Retina (tissue), 1 donor: Measurements from ENCODE around the gene SPZ1.
"Not testable (repeated sequence)": the region's sequence is repeated elsewhere in the genome, so short reads cannot be mapped to it uniquely, and the experiment has no call there.

Experiments used
- DNase-seq: peaks from one replicate; pipeline ENCODE4 v3.0.0-alpha.2; 2016

Gene SPZ1

DNA sequence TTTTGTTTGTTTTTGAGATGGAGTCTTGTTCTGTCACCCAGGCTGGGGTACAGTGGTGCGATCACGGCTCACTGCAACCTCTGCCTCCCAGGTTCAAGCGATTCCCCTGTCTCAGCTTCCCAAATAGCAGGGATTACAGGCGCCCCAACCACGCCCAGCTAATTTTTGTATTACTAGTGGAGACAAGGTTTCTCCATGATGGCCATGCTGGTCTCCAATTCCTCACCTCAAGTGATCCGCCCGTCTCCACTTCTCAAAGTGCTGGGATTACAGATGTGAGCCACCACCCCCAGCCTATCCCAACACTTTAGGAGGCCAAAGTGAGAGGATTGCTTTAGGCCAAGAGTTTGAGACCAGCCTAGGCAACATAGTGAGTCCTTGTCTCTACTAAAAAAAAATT is 19.3 kb downstream of the SPZ1 start:
- DNase-seq = no peak

DNA sequence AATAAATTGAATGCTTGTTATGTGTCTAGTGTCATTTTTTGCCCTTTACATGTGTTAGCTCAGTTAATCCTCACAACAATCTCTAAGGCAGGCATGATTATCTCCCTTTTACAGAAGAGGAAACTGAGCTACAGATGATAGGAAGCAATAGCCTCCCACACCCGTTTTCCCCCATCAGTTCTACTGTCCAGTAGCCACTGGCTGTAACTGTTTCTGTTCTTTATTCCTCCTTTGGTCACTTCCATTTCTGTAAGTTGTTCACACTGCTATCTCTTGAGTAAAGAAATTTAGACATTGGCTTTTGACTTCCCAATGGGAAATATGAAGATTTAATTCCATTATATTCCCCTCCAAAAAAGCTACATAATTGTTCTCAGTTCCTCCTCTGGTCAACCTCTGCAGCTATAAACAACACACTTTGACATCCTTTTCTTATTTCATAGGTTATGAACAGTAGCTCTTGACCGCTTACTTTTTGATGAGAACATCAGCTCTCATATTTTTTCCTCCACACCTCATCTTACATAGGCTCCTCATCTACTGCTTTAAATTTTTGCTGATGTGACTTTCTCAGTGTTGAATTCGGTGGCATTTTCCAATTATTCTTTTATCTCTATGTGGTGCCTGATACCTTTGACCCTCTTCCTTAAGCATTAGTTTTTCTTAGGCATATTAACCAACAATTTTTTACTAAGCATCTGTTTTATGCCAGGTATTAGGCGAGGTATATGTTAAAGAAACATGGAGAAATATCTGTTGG is 21.4 kb downstream of the SPZ1 start:
- no peak for DNase-seq

DNA sequence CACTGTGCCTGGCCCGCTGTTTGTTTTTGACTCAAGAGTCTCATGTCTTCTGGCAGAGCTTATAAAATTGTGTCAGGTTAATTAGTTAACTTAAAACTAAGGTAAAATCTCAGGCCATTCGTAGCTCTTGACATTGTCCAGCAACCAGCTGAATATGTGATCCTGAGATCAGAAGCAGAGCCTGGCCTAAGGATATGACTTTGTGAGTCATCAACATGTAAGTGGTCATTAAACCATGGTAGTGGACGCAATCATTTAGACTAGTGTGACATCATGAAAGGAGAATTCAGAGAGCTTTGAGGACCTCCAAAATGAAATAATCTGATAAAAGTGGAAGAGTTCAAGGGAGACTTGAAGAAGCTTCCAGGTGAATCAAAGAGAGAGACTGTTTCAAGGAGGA is 23.3 kb downstream of the SPZ1 start:
- no peak for DNase-seq

DNA sequence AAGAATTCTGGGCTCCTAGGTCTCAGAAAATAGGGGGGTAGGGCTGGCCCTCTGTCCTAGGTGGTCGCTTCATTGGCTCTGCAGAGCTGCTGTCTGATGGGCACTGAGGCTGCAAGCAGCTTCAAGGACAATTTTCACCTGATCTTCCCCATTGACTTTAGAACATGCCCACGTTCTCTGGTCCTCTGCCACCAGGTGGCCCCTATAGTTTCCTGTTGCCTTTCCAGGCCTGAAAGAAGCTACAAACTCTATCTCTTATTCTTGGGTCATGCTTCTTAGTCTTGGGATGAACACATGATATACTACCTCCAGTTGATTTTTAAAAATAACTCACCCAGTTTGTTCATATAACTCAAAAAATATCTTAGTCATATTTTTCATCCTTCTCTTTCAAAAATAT is 26.3 kb downstream of the SPZ1 start:
- DNase-seq = no peak

DNA sequence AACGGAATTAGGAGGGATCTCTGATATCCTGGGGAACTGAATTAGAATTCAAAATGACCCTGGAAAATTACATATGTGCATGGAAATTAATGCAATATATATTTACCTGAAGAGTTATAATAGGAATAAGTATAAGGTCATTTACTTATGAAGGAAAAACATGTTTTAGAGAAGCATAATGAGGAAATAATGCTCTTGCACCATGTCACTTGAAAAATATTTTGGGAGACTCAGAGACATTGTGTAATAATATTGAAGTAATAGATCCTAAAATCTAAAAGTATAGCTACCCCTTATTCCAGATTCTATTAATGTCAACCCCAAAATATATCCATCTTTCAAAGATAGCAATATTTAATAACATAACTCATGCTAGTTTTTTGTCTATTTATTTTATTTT is 28.4 kb downstream of the SPZ1 start:
- DNase-seq = no peak

DNA sequence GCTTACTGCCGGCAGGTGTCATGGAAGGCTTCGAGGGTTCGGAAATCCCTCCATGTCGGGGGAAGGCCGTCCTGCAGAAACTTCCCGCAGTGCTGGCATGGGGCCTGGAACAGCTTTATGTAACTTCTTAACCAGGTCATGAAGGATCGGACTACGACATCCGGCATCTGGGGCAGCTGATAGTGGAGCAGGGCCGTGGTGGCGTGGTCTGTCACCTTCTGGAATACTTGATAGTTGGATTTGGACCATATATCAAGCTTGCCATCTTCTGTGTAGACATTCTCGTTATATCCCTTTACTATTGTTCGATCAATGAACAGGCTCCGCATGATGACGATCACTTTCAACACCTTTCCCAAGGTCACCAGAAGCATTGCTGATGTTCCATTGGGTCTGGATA is 31.2 kb downstream of the SPZ1 start:
- DNase-seq = not testable (repeated sequence)

DNA sequence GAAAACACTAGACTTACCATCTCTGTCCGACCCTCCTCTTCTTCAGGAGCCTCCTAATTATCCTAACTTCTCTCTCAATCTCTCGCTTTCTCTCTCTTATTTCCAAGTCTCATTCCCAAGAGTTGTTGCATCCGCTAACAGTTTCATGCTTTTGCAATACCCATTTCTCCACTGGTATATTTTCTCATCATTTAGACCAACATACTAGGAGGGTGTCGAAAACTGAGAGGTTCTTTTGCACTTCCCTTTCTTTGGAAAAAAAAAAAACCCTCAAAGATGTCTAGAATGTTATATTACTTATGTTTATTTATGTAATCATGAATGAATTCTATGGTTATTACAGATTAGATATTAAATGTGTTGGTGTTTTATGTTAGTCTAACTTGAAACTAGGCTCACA is 35.9 kb downstream of the SPZ1 start:
- DNase-seq = no peak

DNA sequence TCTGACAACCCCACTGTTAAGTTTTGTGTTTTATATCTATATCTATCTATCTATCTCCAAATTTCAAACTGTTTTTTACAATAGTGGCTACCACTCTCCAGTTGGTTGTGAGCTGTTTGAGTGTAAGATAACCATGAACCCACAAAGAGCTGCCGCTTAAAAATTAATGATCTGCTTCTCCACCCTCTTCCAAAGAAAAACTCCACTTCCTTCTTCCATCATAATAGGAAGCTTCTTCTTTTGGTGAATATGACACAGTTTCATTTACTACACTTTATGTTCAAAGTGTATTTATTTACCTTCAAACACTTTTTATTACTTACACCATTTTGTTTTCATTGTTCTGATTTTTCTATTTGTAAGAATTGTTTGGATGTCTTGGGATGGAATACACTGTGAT is 37.9 kb downstream of the SPZ1 start:
- no peak for DNase-seq

DNA sequence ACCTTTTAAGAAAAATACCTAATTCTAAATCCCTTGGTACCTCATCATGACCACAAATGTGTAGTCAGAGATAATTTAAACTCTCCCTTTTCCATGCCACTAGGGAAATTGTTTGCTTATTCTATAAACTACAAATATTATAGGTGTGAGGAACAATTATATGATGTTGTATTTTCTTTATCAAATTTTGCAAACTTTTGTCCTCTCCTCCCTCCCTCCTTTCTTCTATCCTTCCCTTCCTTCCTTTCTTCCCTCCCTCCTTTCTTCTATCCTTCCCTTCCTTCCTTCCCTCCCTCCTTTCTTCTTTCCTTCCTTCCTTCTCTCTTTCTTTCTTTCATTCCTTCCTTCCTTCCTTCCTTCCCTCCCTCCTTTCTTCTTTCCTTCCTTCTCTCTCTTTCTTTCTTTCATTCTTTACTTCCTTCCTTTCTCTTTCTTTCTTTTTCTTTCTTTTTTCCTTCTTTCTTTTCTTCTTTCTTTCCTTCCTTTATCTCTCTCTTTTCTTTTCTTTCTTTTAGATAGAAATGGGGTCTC is 41.2 kb downstream of the SPZ1 start:
- DNase-seq = no peak

DNA sequence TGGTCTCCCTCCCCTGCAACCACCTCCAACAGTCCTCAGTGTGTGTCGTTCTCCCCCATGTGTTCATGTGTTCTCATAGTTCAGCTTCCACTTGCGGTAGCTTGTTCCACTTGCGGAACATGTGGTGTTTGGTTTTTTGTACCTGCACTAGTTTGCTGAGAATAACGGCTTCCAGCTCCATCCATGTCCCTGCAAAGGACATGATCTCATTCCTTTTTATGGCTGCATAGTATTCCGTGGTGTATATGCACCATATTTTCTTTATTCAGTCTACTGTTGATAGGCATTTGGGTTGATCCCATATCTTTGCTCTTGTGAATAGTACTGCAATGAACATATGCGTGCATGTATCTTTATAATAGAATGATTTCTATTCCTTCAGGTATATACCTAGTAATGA is 45.1 kb downstream of the SPZ1 start:
- DNase-seq = no peak

DNA sequence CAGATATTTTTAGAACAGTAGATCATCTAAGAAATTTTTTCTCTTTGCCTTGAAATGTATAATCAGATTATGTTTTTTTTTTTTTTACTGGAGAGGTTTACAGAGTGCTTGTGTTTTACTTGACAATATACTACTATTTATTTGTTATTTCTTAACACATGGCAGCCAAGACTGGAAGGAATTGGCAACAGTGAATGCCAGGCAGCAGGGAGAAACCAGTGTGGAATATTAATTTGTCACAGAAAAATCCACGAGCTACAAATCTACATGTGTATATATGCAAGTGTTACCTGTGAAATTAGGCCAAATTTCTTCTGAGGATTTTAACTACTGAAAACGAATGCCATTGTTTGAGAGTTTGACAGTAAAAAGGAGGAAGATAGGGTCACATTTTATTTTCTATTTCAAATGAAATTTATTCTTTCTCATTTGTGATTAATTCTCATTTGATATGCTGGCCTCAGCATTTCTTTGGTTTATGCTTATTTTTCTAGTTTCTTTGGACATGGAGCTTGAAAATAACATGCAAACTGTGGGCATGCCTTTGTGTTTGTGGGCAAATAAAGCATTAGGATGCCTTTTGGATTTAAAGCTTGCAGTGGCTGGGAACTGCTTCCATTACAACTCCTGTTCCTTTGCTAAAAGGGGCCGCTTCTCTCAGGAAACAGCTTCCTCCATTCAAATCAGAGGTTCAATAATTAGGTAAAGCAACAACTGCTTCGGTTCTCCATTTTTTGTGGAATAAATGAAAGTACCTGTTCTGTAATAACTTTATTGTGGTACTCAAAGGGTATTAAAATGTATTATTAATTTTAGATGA is 49.1 kb downstream of the SPZ1 start:
- DNase-seq = no peak

DNA sequence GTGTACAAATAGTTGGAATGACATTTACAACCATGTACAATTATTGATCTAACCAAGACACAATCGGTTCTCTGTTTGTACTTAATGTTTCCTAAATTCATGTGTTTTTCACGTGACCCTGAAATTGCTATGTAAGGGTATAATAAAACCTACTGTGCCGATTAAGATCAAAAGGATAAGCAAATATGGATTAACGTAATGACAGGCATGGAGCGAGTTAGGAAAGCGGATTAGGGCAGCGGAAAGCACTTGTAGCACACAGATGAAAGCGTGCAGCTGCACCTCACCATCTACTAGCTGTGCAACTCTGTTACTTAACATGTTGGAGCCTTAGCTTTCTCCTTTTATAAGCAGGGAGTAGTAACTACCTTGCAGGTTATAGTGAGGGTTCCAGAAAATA is 49.7 kb downstream of the SPZ1 start:
- no peak for DNase-seq

DNA sequence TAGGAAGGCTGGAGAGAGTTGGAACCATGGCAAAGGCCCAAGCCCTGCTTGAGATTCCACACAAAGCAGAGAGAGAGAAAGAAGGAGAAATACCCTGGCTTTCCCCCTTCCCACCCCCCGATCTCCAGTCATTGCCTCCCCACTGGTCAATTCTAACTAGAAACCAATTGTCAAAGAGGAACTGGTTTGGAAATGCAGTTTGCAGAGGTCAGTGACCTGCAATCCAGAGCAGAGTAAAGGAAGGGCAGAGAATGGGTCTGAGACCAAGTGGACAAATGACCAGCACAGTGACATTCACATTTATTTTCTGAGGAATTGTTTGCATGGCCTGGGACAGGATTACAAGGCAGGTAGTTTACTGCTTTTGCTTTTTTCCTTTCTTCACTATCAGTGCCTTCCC is 50.6 kb downstream of the SPZ1 start:
- no peak for DNase-seq
